ENCODE measurements around the gene PNISR. TPM values are rescaled to one million over a fixed set of nuclear protein-coding genes. Genes with fewer than 3 reads are reported as not detected.

Gene PNISR
- total and polyA plus RNA-seq, 2 of the 13 experiments (the other 11 are each of a cell fraction or from before 2014, with no cell fraction given), result 43.0 to 48.0 TPM

- TF ChIP-seq ZNF18 (CRISPR knock-in tag; IDR thresholded peaks at IDR 0.05; ENCODE audit: insufficient replicate concordance) (no peak), ZNF253 (CRISPR knock-in tag; IDR thresholded peaks at IDR 0.05; ENCODE audit: borderline replicate concordance) (no peak), SOX5 (CRISPR knock-in tag; IDR thresholded peaks at IDR 0.05; ENCODE audit: borderline replicate concordance) (no peak; the same call in 1 of the 2 replicates), U2AF2 (IDR thresholded peaks at IDR 0.05; ENCODE audit: low read depth, low read length) (0 out of 2 replicates have a peak, but pooled peaks have one; percentile 9), ZNF543 (CRISPR knock-in tag; IDR thresholded peaks at IDR 0.05) (peak; percentile 84; the same call in 1 of the 2 replicates), SMYD3 (CRISPR knock-in tag; IDR thresholded peaks at IDR 0.05) (no peak), KLF11 (CRISPR knock-in tag; IDR thresholded peaks at IDR 0.05) (no peak), PHF8 (CRISPR knock-in tag; IDR thresholded peaks at IDR 0.05) (peak; percentile 86), ZNF234 (CRISPR knock-in tag; conservative IDR thresholded peaks at IDR 0.05) (0 out of 2 replicates have a peak, but pooled peaks have one; percentile 33), ZKSCAN1 (IDR thresholded peaks at IDR 0.05; ENCODE audit: low read length) (no peak), PLSCR1 (CRISPR knock-in tag; IDR thresholded peaks at IDR 0.05; ENCODE audit: borderline replicate concordance) (no peak), ATAD3A (CRISPR knock-in tag; IDR thresholded peaks at IDR 0.05) (no peak), TFDP1 (CRISPR knock-in tag; IDR thresholded peaks at IDR 0.05; ENCODE audit: borderline replicate concordance) (no peak; the same call in 1 of the 2 replicates), ZFP82 (CRISPR knock-in tag; IDR thresholded peaks at IDR 0.05; ENCODE audit: borderline replicate concordance) (no peak), ZBTB4 (CRISPR knock-in tag; IDR thresholded peaks at IDR 0.05; ENCODE audit: borderline replicate concordance) (peak; percentile 30; the same call in 1 of the 2 replicates), SP5 (CRISPR knock-in tag; IDR thresholded peaks at IDR 0.05; ENCODE audit: borderline replicate concordance, low read depth) (no peak), NR2F6 (IDR thresholded peaks at IDR 0.05) (no peak; the same call in 1 of the 2 replicates), NR2F6 (CRISPR knock-in tag; IDR thresholded peaks at IDR 0.05) (0 out of 2 replicates have a peak, but pooled peaks have one; percentile 4), ZNF704 (CRISPR knock-in tag; IDR thresholded peaks at IDR 0.05; ENCODE audit: borderline replicate concordance) (no peak)
Observed at GRCh38 chr6:99393698-99394531, 31.2 kb downstream of the PNISR start, which contains the start of gene COQ3 (continued).

All from HepG2 (cell line).